HG03432 (cell line): ENCODE measurements around the gene LSM12.
"Not testable (repeated sequence)": the region's sequence is repeated elsewhere in the genome, so short reads cannot be mapped to it uniquely, and the experiment has no call there.

Experiments used
- ATAC-seq: cut with Tn5 transposase; IDR thresholded peaks from one replicate; pipeline ENCODE4 v1.9.1; 2021; ENCODE audit warnings: mild to moderate bottlenecking, moderate library complexity; ENCODE audit not compliant: unreplicated experiment

LSM12 gene

DNA sequence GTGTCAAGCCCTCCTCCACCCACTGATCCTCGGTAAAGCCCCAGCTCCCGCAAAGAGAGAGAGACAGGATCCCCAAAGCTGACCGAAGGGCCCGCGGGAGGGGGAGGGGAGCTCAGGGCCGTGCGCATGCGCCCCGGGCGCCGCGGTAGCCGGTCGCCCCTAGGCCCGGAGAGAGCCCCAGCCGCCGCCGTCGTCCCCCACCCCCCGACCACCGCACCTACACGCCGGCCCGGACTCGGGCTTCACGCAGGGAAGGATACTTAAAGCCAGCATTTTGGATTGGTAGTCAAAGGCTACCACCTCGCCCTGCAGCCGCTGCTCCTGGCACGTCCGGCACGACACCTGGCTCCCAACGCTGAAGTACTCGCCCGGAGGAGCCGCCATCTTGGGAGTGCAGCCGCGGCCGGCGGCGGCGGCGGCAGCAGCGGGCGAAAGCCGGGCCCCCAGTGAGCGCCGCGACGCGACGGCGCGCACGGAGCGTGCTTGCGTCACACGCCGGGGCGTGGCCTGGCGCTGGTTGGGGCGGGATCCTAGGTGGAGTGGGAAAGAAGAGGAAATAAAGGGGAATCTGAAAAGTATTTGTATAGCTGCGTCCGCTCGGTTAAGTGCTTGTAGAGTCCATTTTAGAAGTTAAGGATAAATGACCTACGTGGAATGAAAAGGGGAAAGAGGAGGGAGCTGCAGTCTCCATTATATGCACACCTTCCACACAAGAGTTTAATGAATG, at the start of gene LSM12:
TSS of gene LSM12 (minus strand) at position 468 of the 727 bp plus-strand sequence. CDS start at position 384, 84 bp downstream.
- ATAC-seq = peak; percentile 68

DNA sequence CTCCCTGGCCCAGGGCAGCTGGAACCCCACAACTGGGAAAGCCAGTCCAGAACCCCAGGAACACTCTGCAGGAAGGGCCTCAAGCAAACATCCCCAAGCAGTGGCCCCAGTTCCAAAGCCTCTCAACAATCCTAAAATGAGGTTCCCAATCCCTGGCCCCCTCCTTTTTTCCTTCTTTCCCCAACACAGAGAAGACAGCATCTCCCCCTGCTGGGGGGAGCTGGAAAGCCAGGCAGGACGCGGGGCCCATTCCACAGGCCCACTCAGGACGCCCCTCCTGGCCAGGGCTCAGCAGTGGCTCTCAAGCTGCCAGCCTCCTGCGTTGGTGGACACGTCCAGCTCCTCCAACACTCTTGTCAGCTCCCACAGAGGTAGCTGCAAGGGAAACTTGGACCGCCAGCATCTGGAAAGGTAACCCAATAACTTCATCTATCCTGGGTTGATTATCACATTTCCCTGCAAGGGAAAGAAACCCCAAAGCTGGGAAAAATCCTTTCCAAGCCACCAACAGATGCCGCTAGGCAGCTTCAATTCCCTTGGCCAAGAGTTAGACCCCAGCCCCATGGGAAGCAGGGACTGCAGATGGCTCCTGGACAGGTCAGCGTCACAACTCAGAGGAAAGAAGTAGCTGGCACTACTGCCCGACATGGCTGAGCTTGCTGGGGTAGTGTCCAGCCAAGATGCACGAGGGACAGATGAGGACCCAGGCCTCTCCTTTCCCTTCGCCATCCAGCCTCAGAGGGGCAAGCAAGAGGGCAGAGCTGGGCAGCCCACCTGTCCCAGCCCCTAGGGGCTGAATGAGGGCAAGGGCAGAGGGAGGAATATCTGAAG, 49.3 kb upstream of the LSM12 start:
- ATAC-seq = no peak

DNA sequence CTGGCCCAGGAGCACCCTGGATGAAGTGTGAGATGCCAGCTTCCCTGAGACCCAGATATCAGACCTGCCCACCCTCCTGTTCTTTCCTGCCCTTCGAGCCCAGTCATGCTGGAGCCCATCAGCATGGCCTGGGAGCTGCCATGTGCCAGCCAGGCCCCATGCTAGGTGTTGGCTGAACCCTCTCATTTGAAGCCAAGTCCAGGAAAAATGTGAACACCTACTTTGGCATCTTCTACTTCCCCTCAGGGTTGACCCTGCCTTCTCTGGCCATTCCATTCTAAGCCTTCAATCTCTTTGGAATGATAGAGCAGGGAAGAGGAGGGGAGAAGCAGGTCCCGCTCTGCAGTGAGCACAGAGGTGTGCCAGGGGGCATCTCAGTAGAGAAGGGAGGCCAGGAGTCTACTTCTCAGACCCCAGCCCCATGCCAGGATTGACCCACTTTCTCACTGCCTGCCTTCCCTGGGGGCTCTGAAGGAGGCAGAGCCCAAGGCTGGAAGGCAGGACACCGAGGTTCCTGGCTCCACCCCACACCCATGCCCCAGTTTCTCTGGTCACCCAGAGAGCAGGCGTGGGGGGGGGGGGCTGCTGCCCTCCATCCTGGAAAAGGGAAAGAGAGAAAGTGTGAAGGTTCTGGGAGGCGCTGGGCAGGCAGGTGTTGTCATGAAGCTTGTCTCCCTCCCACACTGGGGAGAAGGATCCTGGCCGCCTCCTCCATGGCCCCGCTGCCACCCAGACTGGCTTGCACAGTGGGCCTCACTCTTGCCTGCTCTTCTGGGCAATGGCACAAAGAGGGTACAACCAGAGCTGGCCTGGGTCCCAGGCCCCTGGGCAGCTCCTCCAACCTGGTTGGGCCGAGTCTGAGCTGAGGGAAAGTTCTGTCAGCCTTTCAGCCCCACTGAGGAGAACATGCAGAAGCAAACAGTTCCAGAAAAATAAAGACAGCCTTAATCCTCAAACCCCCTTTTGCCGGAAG, 47.7 kb upstream of the LSM12 start:
- no peak for ATAC-seq

DNA sequence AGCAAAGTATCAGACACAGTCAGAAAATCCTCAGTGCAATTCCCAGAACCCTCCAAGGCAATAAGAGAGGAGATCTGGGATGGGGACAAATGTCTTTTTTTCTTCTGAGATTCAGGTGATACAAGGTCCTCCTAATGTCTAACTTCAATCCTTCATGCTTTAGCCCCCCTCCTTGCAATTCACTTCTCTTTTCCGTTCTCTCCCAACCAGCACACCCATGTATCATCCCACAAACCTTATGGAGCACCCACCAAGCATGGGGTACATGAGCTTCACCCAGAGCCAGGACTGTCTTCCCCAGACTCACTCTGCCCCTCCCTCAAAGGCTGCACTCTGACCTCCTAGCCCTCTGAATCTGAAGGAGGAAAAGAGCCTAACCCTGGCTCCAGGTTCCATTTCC, 46.9 kb upstream of the LSM12 start:
- no peak for ATAC-seq

DNA sequence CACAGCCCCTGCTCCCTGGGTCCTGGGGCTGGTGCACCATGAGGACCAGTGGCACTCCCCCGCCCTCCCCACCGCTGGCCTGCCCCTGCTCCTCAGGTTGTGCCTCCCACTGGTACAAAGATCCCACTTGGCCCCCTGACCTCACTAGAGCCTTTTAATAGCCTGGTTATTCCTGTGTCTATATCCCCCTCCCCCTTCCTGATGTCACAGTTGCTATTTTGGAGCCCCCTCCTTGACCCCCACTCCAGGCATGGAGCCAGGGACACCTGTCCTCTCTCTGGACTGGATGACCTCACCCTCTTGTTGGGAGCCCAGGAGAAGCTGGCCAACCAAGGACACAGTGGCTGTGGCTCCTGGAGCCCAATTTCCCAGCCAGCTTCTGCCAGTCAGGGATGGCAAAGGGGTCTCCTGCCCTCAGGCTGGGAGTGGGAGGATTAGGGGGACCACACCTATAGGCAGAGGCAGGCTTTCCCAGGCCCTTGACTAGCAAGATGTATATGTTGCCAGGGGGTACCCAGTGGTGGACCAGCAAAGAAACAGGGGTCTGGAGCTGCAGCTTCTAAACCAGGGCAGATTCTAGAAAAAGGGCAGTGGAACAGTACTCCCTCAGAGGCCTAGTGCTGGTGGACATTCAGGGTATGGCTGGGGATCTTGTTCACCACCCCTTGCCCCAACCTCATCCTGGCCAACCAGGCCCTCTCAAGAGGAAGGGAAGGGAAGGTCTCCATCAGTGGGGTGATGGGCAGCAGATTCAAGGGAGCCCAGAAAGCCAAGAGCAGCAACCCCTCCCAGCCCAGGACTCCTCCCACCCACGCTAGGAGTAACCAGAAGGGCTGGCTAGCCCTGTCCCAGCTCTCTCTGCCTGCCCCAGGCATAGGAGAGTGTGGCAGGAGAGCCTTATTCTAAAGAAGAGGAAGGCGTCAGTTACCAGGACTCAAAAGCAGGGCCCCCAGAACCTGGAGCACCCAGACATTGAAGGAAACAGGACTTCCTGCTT, 46.1 kb upstream of the LSM12 start:
- no peak for ATAC-seq

DNA sequence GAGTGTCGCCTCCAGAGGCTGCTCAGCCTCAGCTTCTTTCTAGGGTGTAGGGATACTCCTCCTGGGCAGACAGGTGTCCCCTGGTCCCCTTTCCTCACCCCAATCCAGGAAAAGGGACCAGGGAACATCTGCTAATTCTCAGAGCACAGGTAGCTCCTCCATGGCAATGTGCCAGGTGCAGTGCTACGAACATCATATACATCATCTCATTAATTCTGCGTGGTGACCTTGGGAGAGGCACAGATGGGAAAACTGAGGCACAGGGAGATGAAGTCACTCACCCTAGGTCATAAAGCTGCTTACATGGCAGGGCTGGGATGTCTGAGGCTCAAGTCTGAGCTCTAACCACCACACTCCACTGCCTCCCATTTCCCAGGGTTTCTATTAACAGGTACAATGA, 45.3 kb upstream of the LSM12 start:
- no peak for ATAC-seq

DNA sequence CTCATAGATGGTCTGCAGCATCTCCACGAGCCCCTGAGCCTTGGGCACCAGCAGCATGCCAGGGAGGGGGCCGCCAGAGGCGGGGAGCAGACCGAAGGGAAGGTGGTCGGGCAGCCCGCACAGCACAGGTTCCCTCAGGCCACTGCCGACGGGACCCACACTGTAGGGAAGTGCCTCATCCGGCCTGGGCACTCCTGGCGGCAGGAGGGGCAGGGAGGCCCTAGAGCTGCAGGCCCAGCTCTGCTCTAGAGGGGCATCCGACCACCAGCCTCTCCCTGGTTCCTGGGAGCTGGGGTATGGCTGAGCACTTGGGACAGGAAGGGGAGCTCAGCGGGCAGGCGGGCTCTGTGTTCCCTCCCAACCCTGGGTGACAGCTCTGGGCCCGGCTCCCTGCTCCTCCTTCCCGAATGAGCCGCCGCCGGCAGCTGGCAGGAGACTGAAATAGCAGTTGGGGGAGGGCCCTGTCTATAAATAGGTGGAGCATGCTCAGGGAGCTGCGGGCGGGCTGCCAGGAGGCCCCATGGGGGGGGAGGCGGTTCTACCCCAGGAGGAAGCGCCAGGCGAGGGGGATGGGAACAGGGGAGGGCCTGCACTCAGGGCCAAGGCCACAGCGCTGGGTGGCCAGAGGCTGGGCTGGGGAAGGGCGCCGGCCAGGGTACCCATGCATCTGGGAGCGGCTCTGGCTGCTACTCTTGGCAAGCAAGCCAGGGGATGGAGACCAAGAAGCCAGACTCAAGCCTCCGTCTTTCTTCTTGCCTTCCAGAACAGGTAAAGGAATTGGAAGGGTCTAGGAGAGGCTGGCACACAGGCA, 44.6 kb upstream of the LSM12 start:
- ATAC-seq = peak; percentile 69

DNA sequence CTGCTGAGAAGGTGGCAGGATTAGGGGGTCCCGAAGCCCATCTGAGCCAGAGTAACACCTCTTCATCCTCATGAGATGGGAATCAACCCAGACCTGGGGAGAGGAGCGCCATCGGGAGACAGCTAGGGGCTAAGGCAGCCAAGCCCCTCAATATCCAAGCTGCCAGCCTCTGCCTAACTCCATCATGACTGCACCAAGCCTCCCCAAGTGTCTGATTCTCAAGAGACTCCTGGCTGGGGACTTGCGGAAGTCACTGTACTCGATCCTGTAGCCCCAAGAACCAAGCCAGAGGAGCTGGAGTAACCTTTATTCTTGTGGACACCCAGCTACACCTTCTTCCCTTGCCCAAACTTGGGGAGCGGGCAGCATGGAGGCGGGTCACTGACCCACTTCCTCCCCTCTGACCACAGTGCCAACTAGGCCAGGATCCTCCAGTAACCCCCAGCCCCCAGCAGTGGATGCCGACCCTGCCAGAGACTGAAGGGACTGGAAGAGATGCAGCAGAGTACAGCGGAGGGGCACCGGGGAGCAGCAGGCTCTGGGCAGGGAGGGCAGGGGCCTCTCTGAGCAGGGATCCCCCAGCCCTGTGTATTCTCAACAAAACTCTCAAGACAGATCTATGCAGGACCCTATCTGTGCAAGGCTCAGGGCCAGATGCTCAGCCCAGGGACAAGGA, 43.7 kb upstream of the LSM12 start:
- no peak for ATAC-seq

DNA sequence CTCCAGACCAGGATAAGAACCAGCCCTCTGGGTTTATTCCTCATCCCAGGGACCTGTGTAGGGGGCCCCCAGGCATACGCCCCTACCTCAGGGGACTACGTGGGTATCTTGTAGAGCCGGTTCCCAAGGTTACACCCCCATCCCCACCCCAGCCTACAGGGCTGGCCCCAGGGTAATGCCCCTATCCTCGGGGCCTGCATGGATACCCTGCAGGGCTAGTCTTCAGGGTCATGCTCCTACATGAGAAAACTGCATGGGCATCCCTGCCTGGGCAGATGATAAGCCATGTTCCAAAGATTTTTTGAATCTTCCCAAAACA, 42.8 kb upstream of the LSM12 start:
- ATAC-seq = no peak

DNA sequence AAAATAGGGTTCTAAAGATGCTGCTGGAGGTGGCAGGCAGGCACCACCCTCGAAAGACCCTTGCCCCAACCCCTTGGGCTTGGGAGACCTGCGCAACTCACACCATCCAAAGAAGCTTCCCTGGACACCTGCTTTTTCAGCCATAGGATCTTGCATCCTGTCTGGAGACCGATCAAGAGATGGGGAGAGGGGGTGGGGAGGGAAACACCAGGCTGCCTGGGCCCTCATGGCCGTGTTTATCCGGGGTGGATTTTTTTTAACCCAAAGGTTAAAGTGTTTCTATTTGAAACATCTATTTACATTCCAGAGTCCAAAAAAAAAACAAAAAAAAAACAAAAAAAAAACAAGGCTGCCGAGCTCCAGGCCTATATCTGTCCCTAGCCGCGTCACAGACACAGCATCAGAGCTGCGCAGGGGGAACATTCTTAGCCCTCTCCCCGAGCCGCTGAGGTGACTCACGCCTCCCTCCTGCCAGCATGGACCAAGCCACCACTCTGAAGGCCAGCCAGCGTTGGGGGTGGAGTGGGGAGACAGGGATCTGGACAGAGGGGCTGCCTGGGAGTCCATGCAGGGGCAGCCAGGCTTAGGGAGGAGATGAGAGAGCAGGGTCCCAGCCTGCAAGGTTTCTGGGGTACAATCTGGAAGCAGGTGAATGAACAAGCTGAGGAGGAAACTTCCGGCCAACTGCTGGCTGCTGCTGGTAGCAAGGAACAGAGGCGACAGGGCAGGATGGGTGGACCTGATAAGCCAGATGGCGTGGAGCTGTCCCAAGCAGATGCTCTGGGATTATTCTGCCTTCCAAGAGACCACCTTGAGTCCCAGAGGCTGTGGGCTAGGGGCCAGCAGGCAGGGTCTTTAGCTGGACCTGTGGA, 42.2 kb upstream of the LSM12 start:
- no peak for ATAC-seq

DNA sequence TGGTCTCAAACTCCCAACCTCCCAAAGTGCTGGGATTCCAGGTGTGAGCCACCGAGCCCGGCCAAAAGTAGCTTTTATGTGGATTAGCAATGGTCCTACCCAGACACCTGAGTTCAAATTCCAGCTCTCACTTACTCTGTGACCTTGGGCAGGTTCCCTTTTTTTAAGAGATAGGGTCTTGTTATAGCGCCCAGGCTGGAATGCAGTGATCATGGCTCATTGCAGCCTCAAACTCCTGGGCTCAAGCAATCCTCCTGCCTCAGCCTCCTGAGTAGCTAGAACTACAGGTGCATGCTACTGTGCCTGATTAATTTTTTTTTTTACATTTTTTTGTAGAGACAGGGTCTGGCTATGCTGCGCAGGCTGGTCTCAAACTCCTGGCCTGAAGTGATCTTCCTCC, 40.3 kb upstream of the LSM12 start:
- ATAC-seq = no peak

DNA sequence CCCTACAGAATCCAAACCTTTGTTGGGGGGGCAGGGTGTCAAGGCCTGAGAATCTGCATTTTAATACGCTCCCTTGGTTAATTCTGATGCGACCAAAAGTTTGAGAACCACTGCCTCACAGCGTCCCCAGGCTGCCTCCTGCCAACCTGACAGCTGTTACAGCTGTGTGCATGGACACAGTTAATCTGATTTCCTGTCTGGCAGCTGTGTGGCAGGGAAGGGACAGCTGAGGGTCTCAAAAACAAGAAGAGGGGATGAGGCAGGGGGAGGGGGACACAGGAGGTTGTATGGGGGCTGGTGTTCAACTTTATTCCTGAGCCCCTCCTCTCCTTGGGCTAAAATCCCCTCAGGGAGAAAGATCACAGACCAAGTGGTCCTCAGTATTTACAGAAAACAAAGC, 39.5 kb upstream of the LSM12 start:
- no peak for ATAC-seq

DNA sequence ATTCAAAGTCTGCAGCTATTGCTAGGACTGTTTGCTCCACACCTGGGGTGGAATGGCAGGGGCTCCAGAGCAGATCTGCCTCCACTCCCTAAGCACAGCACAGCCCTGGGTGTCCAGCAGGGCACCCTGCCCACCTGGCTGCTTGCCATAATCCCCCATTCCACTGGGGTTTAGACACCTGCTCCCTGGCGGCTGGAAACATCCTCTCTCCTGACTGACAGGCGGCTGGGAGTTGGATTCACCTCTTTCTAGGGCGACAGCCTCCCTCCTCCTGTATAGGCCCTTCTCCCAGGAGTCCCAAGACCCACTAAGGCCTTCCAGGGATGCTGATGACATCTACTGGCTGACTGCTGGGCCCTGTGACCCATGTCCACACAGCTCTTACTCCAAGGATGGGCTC, 39.0 kb upstream of the LSM12 start:
- ATAC-seq = no peak

DNA sequence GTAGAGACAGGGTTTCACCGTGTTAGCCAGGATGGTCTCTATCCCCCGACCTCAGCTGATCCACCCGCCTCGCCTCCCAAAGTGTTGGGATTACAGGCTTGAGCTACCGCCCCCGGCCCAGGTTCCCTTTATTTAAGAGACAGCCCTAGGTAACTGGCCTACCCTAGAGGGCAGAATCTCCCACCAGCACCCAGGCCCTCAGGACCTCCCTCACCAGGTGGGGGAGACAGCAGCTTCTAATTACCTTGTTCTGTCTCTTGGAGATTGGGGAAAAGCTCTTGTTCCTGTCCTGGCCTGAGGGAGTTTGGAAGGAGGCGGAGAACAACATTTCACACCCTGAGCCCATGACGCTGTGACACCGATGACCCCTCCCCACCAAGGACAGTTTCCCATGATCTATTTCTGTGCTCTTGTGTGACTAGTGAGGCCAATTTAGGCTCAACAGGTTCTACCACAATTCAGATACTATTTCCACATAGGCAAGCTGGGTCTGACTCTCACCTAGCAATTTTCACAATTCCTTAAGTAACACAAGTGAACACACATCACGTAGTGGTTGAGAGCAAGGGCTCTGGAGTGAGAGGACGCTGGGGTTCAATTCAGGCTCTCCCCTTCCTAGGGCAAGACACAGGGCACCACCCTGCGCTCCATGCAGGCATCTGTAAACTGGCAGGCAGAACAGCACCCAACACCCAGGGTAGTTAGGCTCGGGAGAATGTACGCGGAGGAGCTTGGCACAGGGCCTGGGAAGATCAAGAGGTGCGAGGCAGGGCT, 36.6 kb upstream of the LSM12 start:
- ATAC-seq = no peak

DNA sequence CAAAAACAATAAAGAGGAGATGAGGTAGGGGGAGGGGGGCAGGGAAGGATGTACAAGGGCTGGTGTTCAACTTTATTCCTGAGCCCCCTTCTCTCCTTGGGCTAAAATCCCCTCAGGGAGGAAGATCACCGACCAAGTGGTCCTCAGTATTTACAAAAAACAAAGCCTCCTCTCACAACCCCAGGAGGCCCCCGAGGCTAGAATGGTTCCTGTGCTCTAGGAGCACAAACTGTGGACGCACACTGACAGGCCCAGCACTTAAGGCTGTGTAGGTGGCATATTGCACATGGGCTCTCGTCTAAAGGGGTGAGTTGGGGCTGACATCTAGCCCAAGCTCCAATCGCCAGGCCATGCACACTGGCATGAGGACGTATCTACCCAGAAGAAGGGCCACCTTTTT, 35.4 kb upstream of the LSM12 start:
- not testable (repeated sequence) for ATAC-seq

DNA sequence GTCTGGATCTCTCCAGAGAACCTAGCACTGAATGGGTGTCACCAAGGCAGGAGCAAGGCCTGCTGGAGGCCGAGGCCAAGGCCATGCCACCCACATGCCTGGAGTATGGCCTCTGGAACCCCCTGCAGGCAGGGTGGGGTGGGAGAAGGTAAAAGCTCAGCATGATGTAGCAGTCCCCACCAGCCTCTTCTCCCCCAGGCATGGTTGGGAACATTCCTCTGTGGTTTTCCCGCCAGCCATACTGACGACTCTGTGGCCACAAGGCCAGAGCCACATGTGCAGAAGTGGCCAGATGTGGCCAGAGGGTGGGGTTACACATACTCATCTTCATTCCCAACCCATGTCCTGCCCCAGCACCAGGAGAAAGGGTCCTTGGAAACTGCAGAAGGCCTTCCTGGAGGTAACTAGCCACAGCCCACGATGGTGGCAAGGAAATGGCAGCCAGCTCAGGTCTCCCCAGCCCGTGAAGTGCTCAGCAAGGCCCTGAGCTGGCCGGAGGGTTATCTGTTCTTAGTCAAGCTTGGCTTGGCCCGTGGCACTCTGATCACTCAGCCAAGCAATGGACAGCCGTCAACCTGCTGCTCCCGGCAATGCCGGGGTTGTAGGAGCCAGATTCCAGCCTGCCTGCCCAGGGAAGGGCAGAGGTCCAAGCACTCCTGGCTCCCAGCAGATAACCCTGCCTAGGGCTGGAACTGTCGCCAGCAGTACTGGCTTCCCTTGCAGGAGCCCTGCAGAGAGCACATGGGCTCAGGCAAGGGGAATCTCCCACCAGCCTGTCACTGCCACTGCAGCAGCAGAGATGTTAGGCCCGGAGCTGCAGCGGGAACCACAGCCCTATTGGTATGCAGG, 30.9 kb upstream of the LSM12 start:
- no peak for ATAC-seq
